Posterior vena cava (tissue), 2 donors: ENCODE data around the gene PAPSS2. TPM values are rescaled to one million over a fixed set of nuclear protein-coding genes. Genes with fewer than 3 reads are reported as not detected.
"Not testable (repeated sequence)": the region's sequence is repeated elsewhere in the genome, so short reads cannot be mapped to it uniquely, and the experiment has no call there.

Experiments
- DNase-seq: peaks from one replicate; pipeline ENCODE4 v3.0.0-alpha.2; 2020; ENCODE audit warnings: low spot score
- intact Hi-C, 2 donors: fragments of 100-400 bp; cut with DNase I; formaldehyde crosslinking; loops; one replicate each; pipeline versions ENCODE4 v1.14.1 to v1.14.2; 2022 to 2023
- long read RNA-seq, 2 donors: library from polyadenylated mRNA; unstranded; transcript quantifications; one replicate each; pipeline ENCODE4 v2.0.0, GENCODE V29; 2020 to 2021
- total RNA-seq, 2 donors: library from RNA; stranded (reverse); fragmentation: NEBNext Ultra II Directional; extraction: Animal tissue kit (Norgen Biotek cat#: 25700); gene quantifications; one replicate each; pipeline ENCODE4 v1.2.1, GENCODE V29; 2021
- donor health status: DM: yes; HTN: yes; CAD: no.
- donor health status: DM: yes; HTN: yes; CAD: no.

Gene PAPSS2
- 10 to 100 TPM; 30.9 to 46.1 TPM for total RNA-seq
- long read RNA-seq, donor 1, transcript PAPSS2-201 (12 exons, 3,949 nt) = major isoform, 9 of 14 reads
- long read RNA-seq, donor 1, partial matches to known transcripts = 4 of 14 reads
- long read RNA-seq, donor 1, other reads (novel, unspliced or antisense) = 1 of 14 reads
- long read RNA-seq, donor 2, transcript PAPSS2-201 (12 exons, 3,949 nt) = major isoform, 10 of 25 reads
- long read RNA-seq, donor 2, partial matches to known transcripts = 12 of 25 reads
- long read RNA-seq, donor 2, other reads (novel, unspliced or antisense) = 3 of 25 reads

DNA sequence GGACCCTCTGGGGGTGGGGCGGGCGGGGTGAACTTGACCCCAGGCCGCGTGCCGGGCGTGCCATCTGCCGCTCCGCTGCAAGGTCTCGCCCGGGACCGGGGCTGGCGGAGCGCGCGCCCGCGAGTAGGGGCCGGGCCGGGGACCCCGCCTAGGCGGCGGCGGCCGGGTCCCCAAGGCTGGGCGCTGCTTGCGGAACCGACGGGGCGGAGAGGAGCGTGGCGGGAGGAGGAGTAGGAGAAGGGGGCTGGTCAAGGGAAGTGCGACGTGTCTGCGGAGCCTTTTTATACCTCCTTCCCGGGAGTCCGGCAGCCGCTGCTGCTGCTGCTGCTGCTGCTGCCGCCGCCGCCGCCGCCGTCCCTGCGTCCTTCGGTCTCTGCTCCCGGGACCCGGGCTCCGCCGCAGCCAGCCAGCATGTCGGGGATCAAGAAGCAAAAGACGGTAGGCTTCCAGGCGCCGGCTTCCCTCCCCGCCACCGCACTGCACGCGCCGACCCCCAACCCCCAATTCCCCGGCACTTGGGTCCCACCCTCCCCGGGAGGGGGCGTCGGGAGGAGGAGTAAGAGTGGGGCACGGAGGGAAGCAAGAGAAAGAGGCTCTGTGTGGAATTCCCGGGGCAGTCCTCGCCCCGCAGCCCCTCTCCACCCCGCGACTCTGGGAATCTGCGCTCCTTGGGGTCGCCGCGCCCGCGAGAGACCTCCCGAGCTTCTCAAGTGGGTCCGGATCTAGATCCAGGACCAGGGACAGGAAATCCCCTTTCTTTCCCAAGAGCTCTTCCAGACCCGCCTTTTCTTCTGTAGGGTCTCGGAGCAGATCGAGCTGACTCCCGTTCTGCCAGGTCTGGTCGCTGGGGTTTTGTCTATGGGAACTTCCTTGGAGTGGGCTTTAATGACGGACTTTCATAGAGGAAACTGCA lies at the start of gene PAPSS2:
Gene PAPSS2, plus strand, starts transcription at position 308 of the 913 bp plus-strand sequence. Its CDS starts 104 bp downstream, at position 412.
- DNase-seq = peak; percentile 93
- intact Hi-C loops = no loop called here

DNA sequence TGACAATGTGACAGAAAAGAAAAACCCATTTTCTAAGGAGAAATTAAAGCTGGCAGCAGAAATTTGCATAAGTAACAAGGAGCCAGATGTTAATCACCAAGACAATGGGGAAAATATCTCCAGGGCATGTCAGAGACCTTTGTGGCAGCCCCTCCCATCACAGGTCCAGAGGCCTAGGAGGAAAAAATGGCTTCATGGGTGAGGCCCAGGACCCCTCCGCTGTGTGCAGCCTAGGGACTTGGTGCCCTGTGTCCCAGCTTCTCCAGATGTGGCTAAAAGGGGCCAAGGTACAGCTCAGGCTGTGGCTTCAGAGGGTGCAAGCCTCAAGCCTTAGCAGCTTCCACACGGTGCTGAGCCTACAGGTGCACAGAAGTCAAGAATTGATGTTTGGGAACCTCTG lies 48.3 kb upstream of the PAPSS2 start:
- DNase-seq, intact Hi-C loops: not testable (repeated sequence)

DNA sequence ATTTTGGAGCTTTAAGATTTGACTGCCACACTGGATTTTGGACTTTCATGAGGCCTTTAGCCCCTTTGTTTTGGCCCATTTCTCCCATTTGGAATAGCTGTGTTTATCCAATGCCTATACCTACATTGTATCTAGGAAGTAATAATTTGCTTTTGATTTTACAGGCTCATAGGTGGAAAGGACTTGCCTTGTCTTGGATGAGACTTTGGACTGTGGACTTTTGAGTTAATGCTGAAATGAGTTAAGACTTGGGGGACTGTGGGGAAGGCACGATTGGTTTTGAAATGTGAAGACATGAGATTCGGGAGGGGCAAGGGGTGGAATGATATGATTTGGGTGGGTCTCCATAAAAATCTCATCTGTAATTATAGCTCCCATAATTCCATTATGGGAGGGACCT lies 47.6 kb upstream of the PAPSS2 start:
- DNase-seq = no peak
- intact Hi-C loops = no loop called here

DNA sequence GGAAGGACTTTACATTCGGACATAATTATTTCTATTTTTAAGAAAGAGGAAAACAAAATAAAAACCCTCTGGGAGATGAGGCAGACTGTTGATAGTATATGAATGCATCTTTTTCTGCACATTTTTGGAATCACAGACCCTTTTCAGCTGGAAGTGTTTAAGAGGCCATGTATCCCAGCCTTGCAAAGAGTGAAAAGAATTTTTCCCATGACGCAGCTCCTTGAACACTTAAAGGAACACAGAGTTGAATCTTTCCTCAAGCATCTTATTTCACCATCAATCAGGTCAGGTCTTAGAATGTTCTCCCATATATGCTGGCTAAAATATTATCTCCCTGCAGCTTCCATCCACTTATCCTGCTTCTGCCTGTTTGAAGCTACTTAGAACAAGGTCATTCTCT lies 45.9 kb upstream of the PAPSS2 start:
- DNase-seq = no peak
- intact Hi-C loops = no loop called here

DNA sequence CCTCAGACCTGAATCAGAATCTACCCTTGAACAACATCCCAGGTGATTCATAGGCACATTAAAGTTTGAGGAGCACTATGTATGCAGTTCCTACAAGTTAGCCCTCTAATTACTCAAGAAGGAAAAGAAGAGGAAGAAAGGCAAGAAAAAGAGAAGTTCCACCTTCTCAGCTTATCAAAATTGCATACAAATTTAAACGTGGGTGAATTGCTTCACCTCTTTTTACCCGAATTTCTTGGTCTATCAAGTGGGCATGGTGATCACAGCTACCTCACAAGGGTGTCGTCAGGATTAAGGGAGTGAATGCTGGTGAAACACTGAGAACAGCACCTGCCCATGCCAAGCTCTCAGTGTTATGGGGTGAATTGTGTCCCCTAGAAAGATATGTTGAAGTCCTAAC lies 43.8 kb upstream of the PAPSS2 start:
- no peak for DNase-seq
- intact Hi-C loops = no loop called here

DNA sequence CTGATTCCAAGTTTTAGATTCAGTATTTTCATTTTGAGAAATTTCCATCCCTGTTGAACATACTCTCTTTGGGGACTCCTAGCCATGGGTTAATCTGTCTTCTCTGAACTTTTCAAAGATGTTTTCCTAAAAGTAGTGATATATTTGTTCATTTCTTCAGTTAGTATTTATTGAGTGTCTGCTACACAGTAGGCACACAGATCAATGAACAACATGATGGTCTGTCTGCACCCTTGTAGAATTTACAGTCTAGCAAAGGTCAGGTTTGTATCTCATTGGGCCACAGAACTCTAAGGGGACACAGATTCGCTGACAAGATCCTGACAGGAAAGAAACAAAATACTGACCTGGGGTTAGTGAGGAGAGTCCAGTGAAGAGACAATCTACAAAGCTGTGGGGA lies 42.2 kb upstream of the PAPSS2 start:
- no peak for DNase-seq
- intact Hi-C loops = no loop called here

DNA sequence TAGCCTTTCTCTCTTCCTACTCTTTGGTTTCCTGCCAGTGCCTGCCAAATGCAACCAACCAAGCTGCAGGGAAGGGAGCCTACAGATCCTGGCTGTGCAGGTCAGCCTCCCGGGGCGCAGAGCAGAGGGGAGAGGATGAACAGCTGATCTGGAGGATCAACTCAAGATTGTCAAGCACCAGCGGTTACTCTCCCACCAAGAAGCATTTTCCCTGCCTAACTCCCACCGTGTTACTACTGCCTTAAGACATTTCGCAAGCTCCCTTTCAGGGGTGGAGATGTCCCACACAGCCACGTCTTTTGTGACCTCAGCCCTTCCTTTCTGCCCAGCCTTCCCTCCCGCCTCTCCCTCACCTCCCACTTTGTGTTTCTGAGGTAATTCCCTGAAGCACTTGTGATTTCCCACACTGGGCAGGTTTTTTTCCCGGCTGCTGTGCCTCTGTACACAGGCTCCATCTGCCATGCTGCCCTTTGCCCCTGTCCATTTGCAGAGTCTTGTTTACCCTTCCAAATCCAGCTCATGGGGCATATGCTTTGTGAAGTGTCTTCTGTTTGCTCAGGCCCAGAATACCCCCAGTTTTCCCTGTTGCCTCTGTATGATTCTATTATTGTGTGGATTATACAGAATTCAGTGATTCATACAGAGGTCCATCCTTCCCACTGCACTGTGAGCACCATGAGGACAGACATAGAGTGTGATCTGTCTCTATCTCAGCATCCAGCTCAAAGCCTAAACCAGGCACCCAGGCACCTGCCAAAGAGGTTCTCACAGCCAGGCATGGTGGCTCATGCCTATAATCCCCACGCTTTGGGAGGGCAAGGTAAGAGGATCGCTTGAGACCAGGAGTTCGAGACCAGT lies 40.9 kb upstream of the PAPSS2 start:
- no peak for DNase-seq
- intact Hi-C loops = loop anchor here in 1 of 2 donors (1.0 kb wide), 1 partner anchor 27 kb away; no protein-coding TSS in a partner anchor

DNA sequence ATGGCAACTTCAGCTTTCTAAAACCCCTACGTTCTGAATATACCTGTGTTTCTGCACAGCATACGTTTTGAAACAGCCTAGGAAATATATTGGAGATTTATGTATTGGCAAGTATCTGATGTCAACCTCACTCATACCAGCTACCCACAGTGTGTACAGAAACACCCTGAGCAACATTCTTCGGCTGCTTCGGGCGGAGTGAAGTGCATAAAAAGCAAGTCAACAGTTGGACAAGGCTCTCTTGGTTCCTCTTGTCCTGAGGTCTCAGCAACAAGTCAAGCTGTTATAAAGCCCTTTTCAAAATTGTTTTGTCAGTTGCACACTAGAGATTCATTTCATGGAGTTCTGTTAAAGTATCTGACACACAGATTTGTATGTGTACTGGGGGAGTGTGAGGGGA lies 40.0 kb upstream of the PAPSS2 start:
- intact Hi-C loops = loop anchor here in 1 of 2 donors (1.0 kb wide), 1 partner anchor 28 kb away; no protein-coding TSS in a partner anchor
- no peak for DNase-seq

DNA sequence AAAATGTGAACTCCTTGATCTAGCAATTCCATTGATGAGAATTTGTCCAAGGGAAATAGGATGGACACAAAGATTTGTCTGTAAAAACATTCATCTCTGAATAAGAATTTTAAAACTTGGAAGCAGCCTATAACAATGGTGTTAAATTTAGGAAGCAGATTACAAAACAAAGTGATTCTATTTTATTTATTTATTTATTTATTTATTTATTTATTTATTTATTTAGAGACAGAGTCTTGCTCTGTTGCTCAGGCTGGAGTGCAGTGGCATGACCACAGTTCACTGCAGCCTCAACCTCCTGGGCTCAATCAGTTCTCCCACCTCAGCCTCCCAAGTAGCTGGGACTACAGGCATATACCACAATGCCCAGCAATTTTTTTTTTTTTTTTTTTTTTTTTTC lies 38.2 kb upstream of the PAPSS2 start:
- DNase-seq, intact Hi-C loops: not testable (repeated sequence)

DNA sequence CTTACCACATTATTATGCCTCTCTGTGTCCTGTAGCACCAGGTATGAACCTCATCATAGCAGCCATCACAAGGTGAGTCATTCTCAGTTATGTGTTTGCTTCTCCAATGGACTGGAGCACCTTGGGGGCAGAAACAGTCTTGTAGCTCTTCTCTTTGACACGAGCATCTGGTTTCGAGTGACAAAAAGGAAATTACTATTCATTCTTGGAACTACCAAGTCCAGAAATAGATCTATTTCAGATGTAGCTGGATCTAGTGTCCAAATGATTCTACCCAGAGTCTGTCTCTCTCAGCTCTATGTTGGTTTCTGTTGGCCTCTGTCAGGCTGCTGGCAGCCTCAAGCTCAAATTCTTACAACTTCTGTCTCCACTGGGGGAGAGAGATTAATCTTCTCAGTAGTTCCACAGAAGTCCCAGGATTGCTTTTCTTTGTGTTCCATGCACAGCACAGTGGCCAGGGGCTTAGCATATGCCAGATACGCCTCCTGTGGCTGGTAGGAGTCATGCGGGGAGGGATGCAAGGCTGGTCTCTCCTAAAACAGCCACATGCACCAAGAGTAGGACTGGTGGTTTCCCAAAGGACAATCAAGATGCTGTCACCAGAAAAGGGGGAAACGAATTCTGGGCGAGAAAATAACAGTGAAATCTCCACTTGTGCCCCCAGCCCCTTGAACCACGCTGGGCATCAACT lies 37.2 kb upstream of the PAPSS2 start:
- DNase-seq = no peak
- intact Hi-C loops = no loop called here

DNA sequence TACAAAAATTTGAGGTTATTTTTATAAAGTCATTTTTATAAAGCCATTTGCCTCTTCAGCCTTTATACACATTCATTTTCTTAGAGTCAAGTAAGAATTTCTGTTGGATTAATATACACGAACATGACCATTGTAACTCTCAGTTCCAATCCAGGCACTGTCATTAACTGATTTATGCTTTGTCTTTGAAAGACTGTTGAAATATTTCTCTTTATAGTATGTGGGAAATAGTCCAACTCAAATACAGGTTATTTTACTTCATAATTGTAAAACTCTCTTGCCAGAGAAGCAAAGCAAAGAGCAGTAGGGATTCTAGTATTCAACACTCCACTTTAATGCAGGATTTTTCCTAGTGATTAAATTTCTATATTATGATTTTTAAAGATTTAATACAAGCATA lies 36.5 kb upstream of the PAPSS2 start:
- DNase-seq = no peak
- intact Hi-C loops = no loop called here

DNA sequence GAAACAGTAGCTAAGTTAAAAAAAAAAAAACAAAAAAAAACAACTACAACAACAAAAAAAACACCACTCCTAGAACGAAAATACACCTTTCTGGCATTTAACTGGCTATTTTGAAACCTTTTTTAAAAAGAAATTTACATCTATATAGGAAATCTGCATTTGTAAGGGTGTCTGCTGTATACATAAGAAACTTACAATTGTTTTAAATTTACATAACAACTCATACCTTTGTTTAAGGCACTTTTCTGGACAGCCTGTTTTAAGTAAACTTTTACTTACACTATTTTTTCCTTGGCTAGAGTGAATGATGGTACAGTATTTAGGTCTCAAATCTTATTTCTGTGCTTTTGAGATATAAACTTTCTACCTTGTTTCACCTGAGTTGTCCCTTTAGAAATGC lies 34.0 kb upstream of the PAPSS2 start:
- intact Hi-C loops = no loop called here
- DNase-seq = no peak

DNA sequence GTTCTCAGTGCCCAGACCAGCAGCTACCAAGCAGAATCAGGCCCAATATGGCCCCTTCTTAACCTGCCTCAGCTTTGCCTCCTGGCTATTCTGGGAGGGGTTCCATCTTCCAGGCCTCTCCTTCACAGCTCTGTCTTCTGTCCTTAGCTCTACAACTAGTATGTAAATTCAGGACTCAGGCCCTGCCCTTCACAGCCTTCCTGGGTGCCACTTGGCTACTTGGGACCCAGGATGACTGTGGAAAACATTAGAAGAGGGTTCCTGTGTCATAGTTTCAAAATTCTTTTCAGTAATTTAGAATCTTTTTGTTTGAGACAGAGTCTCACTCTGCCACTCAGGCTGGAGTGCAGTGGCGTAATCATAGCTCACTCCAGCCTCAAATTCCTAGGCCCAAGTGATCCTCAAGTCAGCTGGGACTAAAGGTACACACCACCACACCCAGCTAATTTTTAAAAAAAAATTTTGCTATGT lies 33.2 kb upstream of the PAPSS2 start:
- intact Hi-C loops = no loop called here
- no peak for DNase-seq

DNA sequence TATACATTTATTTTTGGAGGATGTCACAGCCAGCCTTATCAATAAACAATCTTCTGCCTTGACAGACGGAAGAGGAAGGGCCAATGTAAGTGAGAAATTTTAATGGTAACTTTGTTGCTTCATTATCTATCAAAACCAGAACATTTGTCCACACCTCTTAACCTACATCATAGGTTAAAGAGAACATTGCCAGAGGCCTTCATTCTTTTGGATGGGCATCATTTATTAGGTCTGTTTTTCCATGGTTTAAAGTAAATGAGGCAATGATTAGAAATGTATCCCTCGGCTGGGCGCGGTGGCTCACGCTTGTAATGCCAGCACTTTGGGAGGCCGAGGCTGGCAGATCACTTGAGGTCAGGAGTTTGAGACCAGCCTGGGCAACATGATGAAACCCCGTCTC lies 29.5 kb upstream of the PAPSS2 start:
- intact Hi-C loops = loop anchor here in 1 of 2 donors (5.0 kb wide), 1 partner anchor 977 kb away; no protein-coding TSS in a partner anchor
- DNase-seq = no peak

DNA sequence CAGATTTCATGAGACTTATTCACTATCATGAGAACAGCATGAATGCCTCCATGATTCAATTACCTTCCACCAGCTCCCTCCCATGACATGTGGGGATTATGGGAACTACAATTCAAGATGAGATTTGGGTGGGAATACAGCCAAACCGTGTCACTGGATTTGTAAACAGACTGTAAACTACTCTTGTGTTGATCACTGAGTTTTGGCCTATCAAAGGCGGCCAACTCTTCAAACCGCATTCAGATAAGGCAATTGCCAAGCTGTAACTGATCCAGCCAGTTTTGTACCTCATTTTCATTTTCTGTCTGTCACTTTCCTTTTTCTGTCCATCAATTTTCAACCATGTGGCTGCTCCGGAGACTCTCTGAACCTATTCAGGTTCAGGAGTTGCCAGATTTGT lies 27.2 kb upstream of the PAPSS2 start:
- no peak for DNase-seq
- intact Hi-C loops = loop anchor here in 1 of 2 donors (5.0 kb wide), 1 partner anchor 975 kb away; no protein-coding TSS in a partner anchor

DNA sequence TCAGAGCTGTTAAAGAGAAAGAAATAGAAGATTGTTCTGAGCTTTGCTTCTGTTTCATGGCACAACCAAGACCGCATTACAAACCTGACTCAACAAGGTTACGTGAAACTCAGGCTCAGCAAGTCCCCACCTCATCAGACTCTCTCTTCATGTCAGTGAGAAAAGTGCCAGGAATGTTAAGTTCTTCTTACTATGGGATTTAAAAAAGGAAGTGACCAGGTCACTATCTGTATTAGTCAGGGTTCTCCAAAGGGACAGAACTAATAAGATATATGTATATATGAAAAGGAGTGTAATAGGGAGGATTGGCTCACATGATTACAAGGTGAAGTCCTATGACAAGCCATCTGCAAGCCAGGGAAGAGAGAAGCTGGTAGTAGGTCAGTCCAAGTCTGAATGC lies 25.4 kb upstream of the PAPSS2 start:
- DNase-seq = no peak
- intact Hi-C loops = loop anchor here in 1 of 2 donors (5.0 kb wide), 1 partner anchor 973 kb away; no protein-coding TSS in a partner anchor

DNA sequence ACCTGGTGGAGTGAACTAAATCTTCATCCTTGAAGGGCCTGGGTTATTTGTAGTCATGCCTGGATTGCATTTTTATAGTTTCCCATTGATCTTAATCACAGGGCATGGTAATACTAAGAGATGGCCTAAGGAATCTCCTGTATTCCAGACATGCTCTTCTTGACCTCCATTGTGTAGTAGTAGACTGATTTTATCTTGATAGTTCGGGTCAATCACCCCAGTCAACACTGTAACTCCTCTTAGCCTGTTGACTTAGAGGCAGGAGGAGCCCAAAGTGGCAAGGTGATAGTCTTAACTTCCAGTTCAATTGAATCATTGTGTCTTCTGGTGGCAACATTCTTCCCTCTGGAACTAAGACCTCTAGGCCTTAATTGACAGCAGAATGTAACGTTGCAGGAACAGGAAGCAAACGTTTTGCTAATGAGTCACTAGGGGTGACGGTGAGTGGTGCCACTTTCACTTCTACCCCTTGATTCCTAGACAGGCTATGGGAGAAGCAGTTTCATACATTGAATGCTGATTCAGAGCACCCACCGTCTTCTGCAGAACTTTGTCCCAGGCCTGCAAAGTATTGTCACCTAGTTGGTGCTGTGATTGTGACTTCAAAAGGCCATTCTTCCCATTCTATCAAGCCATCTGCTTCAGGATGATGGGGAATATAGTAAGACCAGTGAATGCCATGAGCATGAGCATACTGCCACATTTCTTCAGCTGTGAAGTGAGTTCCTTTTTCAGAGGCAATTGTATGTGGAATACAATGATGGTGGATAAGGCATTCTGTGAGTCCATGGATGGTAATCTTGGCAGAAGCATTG lies 24.0 kb upstream of the PAPSS2 start:
- intact Hi-C loops = no loop called here

More for the DNA sequence above, 24.0 kb upstream of the PAPSS2 start:
- no peak for DNase-seq
